ENCODE results near the gene GRM8.

GRM8 gene

DNA sequence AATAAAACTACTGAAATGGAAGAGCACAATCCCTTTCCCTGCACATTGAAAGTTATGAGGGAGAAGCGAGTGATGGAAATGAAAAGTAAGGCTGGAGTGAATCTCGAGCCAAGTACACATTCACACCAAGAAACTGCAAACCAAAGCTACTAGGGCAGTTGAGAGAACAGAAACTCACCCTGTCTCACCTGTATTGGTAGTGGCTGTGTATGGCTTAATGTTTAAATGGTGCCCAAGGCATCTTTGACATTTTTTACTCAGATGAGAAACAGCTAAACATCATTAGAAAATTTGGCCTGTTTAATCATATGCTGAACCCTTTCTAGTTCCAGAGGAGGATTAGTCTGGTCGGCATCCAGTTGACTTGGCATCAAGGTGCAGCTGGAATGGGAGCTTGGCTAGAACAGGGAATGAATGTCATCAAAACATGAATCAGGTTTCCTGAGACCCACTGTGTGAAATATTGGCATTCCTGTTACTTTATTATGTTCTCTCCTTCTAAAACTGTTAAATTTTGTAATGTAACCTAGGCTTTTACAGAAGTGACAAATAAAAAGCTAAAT is 840.8 kb downstream of the GRM8 start:
- no peak overlapping the region for H3K4me3 ChIP-seq (ENCODE audit: low read depth, low read length)
- no peak for DNase-seq (ENCODE audit: low read depth)
- TF ChIP-seq, protein P1, sequence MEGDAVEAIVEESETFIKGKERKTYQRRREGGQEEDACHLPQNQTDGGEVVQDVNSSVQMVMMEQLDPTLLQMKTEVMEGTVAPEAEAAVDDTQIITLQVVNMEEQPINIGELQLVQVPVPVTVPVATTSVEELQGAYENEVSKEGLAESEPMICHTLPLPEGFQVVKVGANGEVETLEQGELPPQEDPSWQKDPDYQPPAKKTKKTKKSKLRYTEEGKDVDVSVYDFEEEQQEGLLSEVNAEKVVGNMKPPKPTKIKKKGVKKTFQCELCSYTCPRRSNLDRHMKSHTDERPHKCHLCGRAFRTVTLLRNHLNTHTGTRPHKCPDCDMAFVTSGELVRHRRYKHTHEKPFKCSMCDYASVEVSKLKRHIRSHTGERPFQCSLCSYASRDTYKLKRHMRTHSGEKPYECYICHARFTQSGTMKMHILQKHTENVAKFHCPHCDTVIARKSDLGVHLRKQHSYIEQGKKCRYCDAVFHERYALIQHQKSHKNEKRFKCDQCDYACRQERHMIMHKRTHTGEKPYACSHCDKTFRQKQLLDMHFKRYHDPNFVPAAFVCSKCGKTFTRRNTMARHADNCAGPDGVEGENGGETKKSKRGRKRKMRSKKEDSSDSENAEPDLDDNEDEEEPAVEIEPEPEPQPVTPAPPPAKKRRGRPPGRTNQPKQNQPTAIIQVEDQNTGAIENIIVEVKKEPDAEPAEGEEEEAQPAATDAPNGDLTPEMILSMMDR (IDR thresholded peaks at IDR 0.05; ENCODE audit: low read depth, low read length, missing control alignments) = no peak

DNA sequence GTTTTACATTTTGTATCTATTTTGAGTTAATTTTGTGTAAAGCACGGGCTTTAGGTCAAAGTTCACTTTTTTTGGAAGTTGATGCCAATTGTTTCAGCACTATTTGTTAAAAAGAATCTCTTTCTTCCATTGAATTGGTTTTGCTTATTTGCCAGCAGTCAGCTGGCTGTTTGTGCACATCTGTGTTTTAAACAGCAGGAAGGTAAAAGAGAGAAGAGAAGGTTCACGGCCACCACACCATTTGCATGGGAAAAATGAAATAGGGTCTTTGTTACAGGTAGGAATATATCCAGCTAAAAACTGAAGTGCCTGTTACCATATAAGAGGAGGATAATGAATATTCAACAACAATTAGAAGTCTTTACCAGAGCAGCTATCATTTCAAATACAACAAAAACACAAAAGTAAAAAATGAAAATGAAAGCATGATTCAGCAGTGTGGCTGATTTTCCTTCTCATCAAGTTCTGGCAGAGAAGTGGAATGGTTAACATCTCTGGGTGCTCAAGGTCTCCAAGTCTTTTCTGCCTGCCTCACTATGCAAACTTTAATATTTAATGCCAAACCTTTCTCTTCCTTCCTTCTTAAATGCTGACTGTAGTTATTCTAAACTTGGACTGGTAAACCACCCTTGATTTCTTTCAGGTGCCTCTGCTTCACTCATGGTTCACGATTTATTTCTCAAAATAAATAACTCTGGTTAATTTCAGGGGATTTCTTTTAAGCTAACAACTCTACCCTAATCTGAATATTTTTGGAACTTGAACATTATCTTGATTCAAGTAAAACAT is 841.5 kb downstream of the GRM8 start:
- TF ChIP-seq, protein P1 (IDR thresholded peaks at IDR 0.05; ENCODE audit: low read depth, low read length, missing control alignments) = no peak
- no peak for DNase-seq (ENCODE audit: low read depth)
- no peak overlapping the region for H3K4me3 ChIP-seq (ENCODE audit: low read depth, low read length)
- in situ Hi-C loops (cut with HindIII; ENCODE audit: low sequenced_read_pairs) = no loop called here

More for the DNA sequence above, 840.8 kb downstream of the GRM8 start:
- in situ Hi-C loops (cut with HindIII; ENCODE audit: low sequenced_read_pairs) = no loop called here

DNA sequence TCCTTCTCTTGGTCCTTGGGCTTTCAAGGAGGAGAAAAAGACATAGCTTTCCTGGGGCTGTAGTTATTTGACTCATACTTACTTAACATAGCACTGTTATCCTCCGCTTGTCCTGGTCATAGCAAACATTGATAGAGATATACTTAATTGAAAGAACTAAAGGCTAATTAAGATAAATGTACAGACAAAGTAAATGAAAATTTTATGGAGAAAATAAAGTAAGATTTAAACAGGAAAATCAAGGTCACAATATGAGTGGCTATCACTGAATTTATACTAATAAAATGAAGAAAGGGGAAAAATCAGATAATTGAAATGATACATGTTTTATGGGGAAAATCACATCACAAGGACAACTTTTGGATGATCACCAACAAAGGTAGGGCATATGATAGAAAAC is 849.7 kb downstream of the GRM8 start:
- no peak overlapping the region for H3K4me3 ChIP-seq (ENCODE audit: low read depth, low read length)
- TF ChIP-seq, protein P1 (IDR thresholded peaks at IDR 0.05; ENCODE audit: low read depth, low read length, missing control alignments) = no peak
- in situ Hi-C loops (cut with HindIII; ENCODE audit: low sequenced_read_pairs) = no loop called here
- no peak for DNase-seq (ENCODE audit: low read depth)

DNA sequence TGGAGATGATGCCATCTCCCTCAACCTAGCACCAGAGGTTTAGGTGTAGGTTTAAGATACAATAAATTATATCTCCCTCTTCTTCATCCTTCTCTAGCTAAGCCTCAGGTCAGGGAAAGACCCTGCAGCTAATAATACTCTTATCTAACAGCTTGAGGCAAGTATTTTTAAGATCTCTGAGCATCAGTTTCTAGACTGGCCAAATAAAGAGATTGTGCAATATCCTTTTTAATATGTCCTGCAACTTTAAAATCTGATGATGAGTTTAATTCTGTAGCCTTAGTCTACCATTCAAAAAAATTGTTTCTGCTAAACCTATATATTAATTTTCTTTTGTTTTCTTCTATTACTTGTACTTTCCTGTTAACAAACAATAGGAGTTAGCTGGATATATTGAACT is 850.8 kb downstream of the GRM8 start:
- no peak overlapping the region for H3K4me3 ChIP-seq (ENCODE audit: low read depth, low read length)
- in situ Hi-C loops (cut with HindIII; ENCODE audit: low sequenced_read_pairs) = no loop called here
- TF ChIP-seq, protein P1 (IDR thresholded peaks at IDR 0.05; ENCODE audit: low read depth, low read length, missing control alignments) = no peak
- no peak for DNase-seq (ENCODE audit: low read depth)

DNA sequence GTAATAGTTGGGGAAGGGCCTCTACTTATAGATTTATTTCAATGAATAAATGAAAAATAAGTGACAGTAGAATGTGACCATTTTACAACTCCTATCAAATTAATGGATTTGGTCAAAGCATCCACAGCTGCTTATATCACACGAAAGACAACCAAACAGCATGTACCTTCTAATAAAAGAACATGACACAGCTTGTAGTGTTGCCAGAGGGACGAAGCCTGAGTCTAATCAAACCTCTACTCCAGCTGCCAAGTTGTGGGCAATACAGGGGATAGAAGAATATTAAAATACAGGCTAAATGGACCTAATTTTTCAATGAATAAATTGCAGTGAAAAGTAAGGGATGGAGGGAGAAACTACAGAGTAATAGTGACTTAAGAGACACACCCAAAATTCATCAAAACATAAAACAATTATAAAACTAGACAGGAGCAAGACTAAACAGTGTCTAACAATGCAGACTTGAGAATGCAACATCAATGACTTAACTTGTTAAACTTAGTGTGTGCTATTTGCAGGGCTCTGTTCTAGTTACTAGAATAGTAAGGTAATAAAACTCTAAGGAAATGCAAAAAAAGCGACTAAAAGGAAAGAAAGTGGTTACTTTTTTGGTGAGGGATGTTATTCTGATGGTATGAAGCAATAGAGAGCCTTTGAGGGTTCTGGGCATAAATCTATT is 853.8 kb downstream of the GRM8 start:
- TF ChIP-seq, protein P1 (IDR thresholded peaks at IDR 0.05; ENCODE audit: low read depth, low read length, missing control alignments) = no peak
- in situ Hi-C loops (cut with HindIII; ENCODE audit: low sequenced_read_pairs) = no loop called here
- no peak overlapping the region for H3K4me3 ChIP-seq (ENCODE audit: low read depth, low read length)
- DNase-seq (ENCODE audit: low read depth) = no peak

DNA sequence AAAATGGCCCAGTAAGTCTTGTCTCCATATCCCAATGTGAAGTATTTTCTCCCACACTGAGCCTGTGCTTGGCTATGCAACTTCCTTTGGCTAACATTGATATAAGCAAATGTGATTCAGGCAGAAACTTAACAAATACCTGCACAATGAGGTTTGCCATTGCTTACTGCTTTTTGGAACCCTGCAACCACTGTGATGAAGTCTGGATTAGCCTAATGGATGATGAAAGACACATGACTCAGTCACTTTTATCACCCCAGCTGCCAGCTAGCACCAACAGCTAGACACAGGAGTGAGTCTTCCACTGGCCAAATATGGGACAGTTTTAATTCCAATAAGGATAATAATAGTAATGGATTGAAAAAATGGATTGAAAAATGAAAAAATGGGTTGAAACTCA is 854.5 kb downstream of the GRM8 start:
- TF ChIP-seq, protein P1 (IDR thresholded peaks at IDR 0.05; ENCODE audit: low read depth, low read length, missing control alignments) = no peak
- H3K4me3 ChIP-seq (ENCODE audit: low read depth, low read length) = no peak overlapping the region
- no peak for DNase-seq (ENCODE audit: low read depth)
- in situ Hi-C loops (cut with HindIII; ENCODE audit: low sequenced_read_pairs) = no loop called here

Data from astrocyte of the cerebellum (primary cell).